K562 (cell line): ENCODE results near the gene SLC26A5. TPM values are rescaled to one million over a fixed set of nuclear protein-coding genes. Genes with fewer than 3 reads are reported as not detected.

Experiments used
- ATAC-seq: fragments of 200-7000 bp; cut with Tn5 transposase; 3 replicates; pipeline ENCODE4 v1.9.1; 2020; ENCODE audit warnings: moderate library complexity
- BruUV-seq: library from RNA; stranded (reverse); fragments of 400-500 nt; replicated peaks from 2 replicates; lab custom pipeline; 2021; lab: Mats Ljungman, UMichigan
- CTCF ChIA-PET: fragments of 300-600 bp; formaldehyde crosslinking; extraction: SDS; loops from one replicate; lab custom pipeline; 2021; ENCODE audit warnings: low intra/inter-chr PET ratio; lab: Yijun Ruan, JAX
- POLR2A ChIA-PET: fragments of 300-600, 350-650 bp; sonication (Branson Sonifier 250); formaldehyde crosslinking; extraction: SDS; loops from one replicate; lab custom pipeline; 2021; ENCODE audit warnings: antibody characterized with exemption, inconsistent platforms; lab: Yijun Ruan, JAX
- DNase-seq, 4 experiments: peaks; one replicate each; pipeline versions ENCODE4 v3.0.0 to v3.0.0-alpha.2; 2011 to 2018; ENCODE audit warnings: low spot score in 3 of 4, mixed read lengths in 3 of 4; ENCODE audit errors: extremely low read depth in 1 of 4
- FAIRE-seq: peaks from 2 replicates; lab custom pipeline; 2011; peaks lifted over from hg19 to GRCh38; lab: Jason Lieb, UNC
- H2AFZ ChIP-seq: 2 replicates; pipeline ENCODE4 v1.6.0; 2011; ENCODE audit warnings: low read depth, low read length, control low read depth, inconsistent platforms
- H3K27ac ChIP-seq: fragments of 200-600 bp; 3 replicates; pipeline ENCODE4 v1.8.0; 2011; ENCODE audit warnings: low read depth, mild to moderate bottlenecking, control low read depth, inconsistent platforms, low read length, moderate library complexity, mixed read lengths; ENCODE audit errors: extremely low read depth
- H3K27me3 ChIP-seq, 2 experiments: fragments of 300-600 bp in 1 of 2; 2 replicates in 1 of 2; 3 replicates in 1 of 2; pipeline versions ENCODE4 v1.6.0 to v1.8.0; 2011; ENCODE audit warnings: inconsistent platforms in 2 of 2, low read length in 2 of 2, mild to moderate bottlenecking in 1 of 2, mixed read lengths in 1 of 2, moderate library complexity in 1 of 2; ENCODE audit not compliant: control insufficient read depth in 2 of 2, insufficient read depth in 2 of 2
- H3K36me3 ChIP-seq: fragments of 300-600 bp; 3 replicates; pipeline ENCODE4 v1.8.0; 2011; ENCODE audit warnings: mild to moderate bottlenecking, low read length, inconsistent platforms; ENCODE audit not compliant: control insufficient read depth, insufficient read depth
- H3K4me1 ChIP-seq, 2 experiments: fragments of 200-600 bp in 1 of 2; replicated peaks in 1 of 2; 2 replicates in 1 of 2; 3 replicates in 1 of 2; pipeline versions ENCODE4 v1.5.1 to v1.8.0; 2011; ENCODE audit warnings: inconsistent platforms in 2 of 2, low read length in 2 of 2, mild to moderate bottlenecking in 1 of 2, mixed read lengths in 1 of 2, moderate library complexity in 1 of 2; ENCODE audit not compliant: control insufficient read depth in 2 of 2, insufficient read depth in 2 of 2
- H3K4me2 ChIP-seq: 2 replicates; pipeline ENCODE4 v1.6.1; 2011; ENCODE audit warnings: low read length, control low read depth, inconsistent platforms, mixed read lengths; ENCODE audit not compliant: insufficient read depth
- H3K4me3 ChIP-seq: fragments of 200-600 bp; sonication (generic), shearing (Covaris generic); 2 replicates; pipeline ENCODE4 v1.5.1; 2016; ENCODE audit warnings: control low read depth, inconsistent platforms
- H3K79me2 ChIP-seq: fragments of 200-600 bp; 3 replicates; pipeline ENCODE4 v1.8.0; 2011; ENCODE audit warnings: low read length, inconsistent platforms; ENCODE audit not compliant: control insufficient read depth, insufficient read depth
- H3K9ac ChIP-seq, 2 experiments: 2 replicates each; pipeline versions ENCODE4 v1.6.0 to v1.6.1; 2011; ENCODE audit warnings: low read depth in 2 of 2, low read length in 2 of 2, control low read depth in 1 of 2, inconsistent platforms in 1 of 2, mild to moderate bottlenecking in 1 of 2, mixed read lengths in 1 of 2; ENCODE audit not compliant: insufficient read depth in 1 of 2
- H3K9me1 ChIP-seq: one replicate; pipeline ENCODE4 v1.6.0; 2011; ENCODE audit warnings: inconsistent platforms, mild to moderate bottlenecking, low read length, moderate library complexity; ENCODE audit not compliant: control insufficient read depth, insufficient read depth
- H3K9me3 ChIP-seq: replicated peaks from 2 replicates; pipeline ENCODE4 v1.5.1; 2011; ENCODE audit warnings: low read depth, low read length, inconsistent platforms; ENCODE audit not compliant: control insufficient read depth, insufficient read depth
- H4K20me1 ChIP-seq: replicated peaks from 2 replicates; pipeline ENCODE4 v1.6.1; 2011; ENCODE audit warnings: low read length, inconsistent platforms, mixed read lengths; ENCODE audit not compliant: control insufficient read depth, insufficient read depth
- CC2D1A ChIP-seq: fragments of 450-650 bp; IDR thresholded peaks from 2 replicates; pipeline ENCODE4 v1.6.1; 2017; ENCODE audit warnings: mild to moderate bottlenecking
- CEBPG ChIP-seq, 3 experiments: fragments of 200-800 bp in 1 of 3; sonication (Bioruptor generic) in 1 of 3; sonication (generic) in 1 of 3; formaldehyde crosslinking in 1 of 3; IDR thresholded peaks in 2 of 3; conservative IDR thresholded peaks in 1 of 3; 2 replicates each; pipeline versions ENCODE4 v1.6.1 to v1.8.0; 2016 to 2022; ENCODE audit warnings: missing compliant biosample characterization in 2 of 3, missing genetic modification characterization in 2 of 3, mild to moderate bottlenecking in 1 of 3, missing genetic modification reagents in 1 of 3
- GATAD2B ChIP-seq: fragments of 450-650 bp; IDR thresholded peaks from 2 replicates; pipeline ENCODE4 v1.6.1; 2017; ENCODE audit warnings: mild to moderate bottlenecking, borderline replicate concordance
- WGBS: fragments of 100-300 bp; shearing (Covaris generic); methylation state at CpG from one replicate; pipeline ENCODE4 v1.1.6; 2016; ENCODE audit warnings: low coverage, mixed read lengths; ENCODE audit not compliant: insufficient coverage; ENCODE audit errors: missing lambda C conversion rate; 5-methylcytosine and 5-hydroxymethylcytosine counted together
- in situ Hi-C: fragments of 300-500 bp; cut with MboI; formaldehyde crosslinking; loops from 4 replicates; pipeline ENCODE4 v1.15.0; 2018; ENCODE audit warnings: inconsistent platforms, mixed read lengths
- intact Hi-C: fragments of 100-400 bp; cut with micrococcal nuclease; formaldehyde crosslinking; loops from 2 replicates; pipeline ENCODE4 v1.14.2; 2022
- polyA plus RNA-seq, 8 experiments: library from polyadenylated mRNA; depleted of rRNA in 4 of 8; stranded (reverse) in 5 of 8; unstranded in 3 of 8; fragments of >200 nt; fragmentation: Nextera tagmentation in 2 of 8; fragmentation: Illumina TruSeq in 1 of 8; extraction: Ambion mirVana in 2 of 8; extraction: Trizol in 1 of 8; gene quantifications; 2 replicates each; pipeline versions ENCODE4 v1.2.1 to v1.2.3, GENCODE V29; 2011 to 2014; ENCODE audit warnings: inconsistent platforms in 1 of 8, missing spikeins in 1 of 8
- total RNA-seq, 7 experiments: library from RNA; depleted of rRNA in 6 of 7; stranded (reverse); fragments of >200 nt in 6 of 7; fragmentation: Illumina TruSeq in 2 of 7; extraction: Trizol in 2 of 7; gene quantifications; 2 replicates each; pipeline versions ENCODE4 v1.2.1 to v1.2.3, GENCODE V29; 2011 to 2021; ENCODE audit warnings: low replicate concordance in 1 of 7

The SLC26A5 gene
- total and polyA plus RNA-seq, 9 of the 15 experiments (the other 6 are each of a cell fraction or from before 2014, with no cell fraction given): not detected

- DNase-seq (no peak), ATAC-seq (no peak), FAIRE-seq (no peak)
- H3K4me3 ChIP-seq: no peak overlapping the region
- 81% methylated on average over 5 of the region's 5 CpGs for WGBS
- no peaks in the 10 kb centered on the region; the same call in 1 of the 2 replicates for H4K20me1 ChIP-seq
- no TSS peak for BruUV-seq
- H3K27me3 ChIP-seq: no peaks in the 10 kb centered on the region
- 0 out of 4 replicates have a peak overlapping the region, but pooled peaks of 1 of the 2 experiments have one; percentile 99 for H3K9ac ChIP-seq
- H3K4me1 ChIP-seq: peaks cover 11 to 14% of the 10 kb centered on the region in 2 experiments; a peak in 3 of 5 replicates
- peak overlapping the region; percentile 93 for H2AFZ ChIP-seq
- no peaks in the 10 kb centered on the region for H3K9me3 ChIP-seq
- H3K27ac ChIP-seq: no peak overlapping the region; the same call in 1 of the 3 replicates
- intact Hi-C loops: loop anchor here (5.0 kb wide), 1 partner anchor 49 kb away; the partner anchor contains the start of gene PMPCB
- no peaks in the 10 kb centered on the region for H3K9me1 ChIP-seq
- H3K4me2 ChIP-seq: peak overlapping the region; percentile 94
- CTCF ChIA-PET: no interaction called here
- peaks cover 31% of the 10 kb centered on the region for H3K36me3 ChIP-seq
- TF ChIP-seq GATAD2B: peak; percentile 27; the same call in 1 of the 2 replicates
- TF ChIP-seq CEBPG (CRISPR knock-in tag; IDR thresholded peaks at IDR 0.05): no peak
- TF ChIP-seq CEBPG (tag; conservative IDR thresholded peaks at IDR 0.05 in 1 of 2, IDR thresholded peaks at IDR 0.05 in 1 of 2): 0 out of 4 replicates have a peak, but pooled peaks of 1 of the 2 experiments have one; percentile 12
- no peak for TF ChIP-seq CC2D1A
- in situ Hi-C loops: no loop called here
- peaks cover 87% of the 10 kb centered on the region for H3K79me2 ChIP-seq
- POLR2A ChIA-PET: interaction anchor here (0.8 kb wide), 1 partner anchor 9 kb away, joined by 3 read pairs; no protein-coding TSS in a partner anchor
These were observed 99.6 kb downstream of the SLC26A5 start for GRCh38 chr7:103346396-103346795.
